ENCODE data around the gene ITGAV.

The ITGAV gene

GRCh38 chr2:186728631-186729030 lies 138.8 kb downstream of the ITGAV start:
- TF ChIP-seq CTCF (IDR thresholded peaks at IDR 0.05; ENCODE audit: insufficient read depth, low read depth, low read length, missing control alignments), result no peak
- DNase-seq (ENCODE audit: low read depth), result no peak

More at GRCh38 chr2:186728631-186729030, 138.8 kb downstream of the ITGAV start:
- H3K4me3 ChIP-seq (ENCODE audit: low read length), result no peak overlapping the region
